GM12891 (cell line): ENCODE measurements around the gene CADM1.

ENCODE experiments used
- DNase-seq: peaks from one replicate; pipeline ENCODE4 v3.0.0; 2011; ENCODE audit warnings: low spot score; ENCODE audit not compliant: insufficient read length
- FAIRE-seq: peaks from 2 replicates; lab custom pipeline; 2011; peaks lifted over from hg19 to GRCh38; lab: Jason Lieb, UNC
- PAX5 ChIP-seq: IDR thresholded peaks from 2 replicates; pipeline ENCODE4 v1.6.1; 2011; ENCODE audit warnings: low read length, moderate library complexity, mild to moderate bottlenecking; ENCODE audit not compliant: insufficient read depth, severe bottlenecking
- POLR2A ChIP-seq: IDR thresholded peaks from 2 replicates; pipeline ENCODE4 v1.6.1; 2011; ENCODE audit warnings: low read depth, low read length, control low read depth
- POLR2AphosphoS5 ChIP-seq: IDR thresholded peaks from 2 replicates; pipeline ENCODE4 v1.6.1; 2011; ENCODE audit warnings: low read depth, low read length, control low read depth
- POU2F2 ChIP-seq: IDR thresholded peaks from 2 replicates; pipeline ENCODE4 v1.6.1; 2011; ENCODE audit warnings: low read depth, mild to moderate bottlenecking, control low read depth, low read length, moderate library complexity
- SPI1 ChIP-seq: IDR thresholded peaks from 2 replicates; pipeline ENCODE4 v1.6.1; 2011; ENCODE audit warnings: low read depth, low read length, control low read depth
- TAF1 ChIP-seq: IDR thresholded peaks from 2 replicates; pipeline ENCODE4 v1.6.1; 2011; ENCODE audit warnings: low read depth, low read length, control low read depth

CADM1 gene

GRCh38 chr11:115366826-115367225, 137.4 kb downstream of the CADM1 start:
- no peak for DNase-seq
- no peak for FAIRE-seq
- TF ChIP-seq POLR2AphosphoS5, result no peak
- no peak for TF ChIP-seq SPI1

DNA sequence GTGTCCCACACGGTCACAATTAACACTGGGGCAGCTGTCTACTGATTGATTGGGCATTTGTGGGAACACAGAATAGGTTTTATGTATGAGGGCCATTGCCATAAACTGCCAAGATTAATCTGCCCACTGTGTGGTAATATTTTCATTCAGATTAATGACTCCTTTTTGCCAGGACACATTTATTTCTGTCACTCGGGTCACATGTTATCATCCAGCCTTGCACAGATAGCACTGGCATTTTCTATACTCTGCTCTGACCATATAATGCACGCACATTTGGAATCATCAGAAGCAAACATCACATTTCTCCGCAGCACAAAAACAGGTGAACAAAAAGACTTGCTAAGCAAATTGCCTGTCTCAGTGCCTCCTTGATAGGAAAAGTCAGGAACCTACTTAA, 138.3 kb downstream of the CADM1 start:
- TF ChIP-seq POLR2A, result no peak
- no peak for TF ChIP-seq POLR2AphosphoS5
- no peak for TF ChIP-seq TAF1
- no peak for TF ChIP-seq PAX5
- TF ChIP-seq POU2F2, result no peak
- TF ChIP-seq SPI1, result no peak
- FAIRE-seq, result no peak

GRCh38 chr11:115364896-115365295, 139.3 kb downstream of the CADM1 start:
- no peak for FAIRE-seq
- TF ChIP-seq PAX5, result no peak
- TF ChIP-seq POLR2A, result no peak
- TF ChIP-seq POLR2AphosphoS5, result no peak
- no peak for DNase-seq

More for the DNA sequence above, 138.3 kb downstream of the CADM1 start:
- DNase-seq, result no peak

- TF ChIP-seq SPI1, result no peak
- FAIRE-seq, result no peak
- DNase-seq, result no peak
Measured at GRCh38 chr11:115363921-115364320, 140.3 kb downstream of the CADM1 start.

DNA sequence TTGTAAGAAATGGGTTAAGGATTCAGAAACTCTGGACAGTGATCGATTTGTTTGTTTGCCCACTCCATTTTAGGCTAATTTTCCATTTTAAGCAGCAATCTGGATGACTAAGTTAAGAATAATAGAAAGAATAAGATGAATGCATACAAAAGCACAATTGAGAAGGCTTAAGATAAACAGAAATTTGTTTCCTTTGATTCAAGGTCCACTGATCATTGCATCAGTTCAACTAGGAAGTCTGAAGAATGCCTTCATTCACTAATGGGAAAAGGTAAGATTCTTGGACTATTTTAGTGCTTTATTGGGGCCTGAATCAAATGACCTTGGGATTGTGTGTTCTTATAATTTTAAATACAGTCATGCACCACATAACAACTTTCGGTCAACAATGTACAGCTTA, 140.8 kb downstream of the CADM1 start:
- DNase-seq, result no peak
- FAIRE-seq, result no peak

GRCh38 chr11:115362997-115363396, 141.2 kb downstream of the CADM1 start:
- TF ChIP-seq POLR2A, result no peak
- no peak for TF ChIP-seq SPI1
- no peak for TF ChIP-seq TAF1
- no peak for TF ChIP-seq PAX5
- no peak for TF ChIP-seq POLR2AphosphoS5
- no peak for TF ChIP-seq POU2F2
- no peak for DNase-seq
- no peak for FAIRE-seq

More for the DNA sequence above, 140.8 kb downstream of the CADM1 start:
- TF ChIP-seq POLR2A, result no peak
- TF ChIP-seq POU2F2, result no peak
- no peak for TF ChIP-seq POLR2AphosphoS5
- no peak for TF ChIP-seq PAX5
- no peak for TF ChIP-seq TAF1
- no peak for TF ChIP-seq SPI1

DNA sequence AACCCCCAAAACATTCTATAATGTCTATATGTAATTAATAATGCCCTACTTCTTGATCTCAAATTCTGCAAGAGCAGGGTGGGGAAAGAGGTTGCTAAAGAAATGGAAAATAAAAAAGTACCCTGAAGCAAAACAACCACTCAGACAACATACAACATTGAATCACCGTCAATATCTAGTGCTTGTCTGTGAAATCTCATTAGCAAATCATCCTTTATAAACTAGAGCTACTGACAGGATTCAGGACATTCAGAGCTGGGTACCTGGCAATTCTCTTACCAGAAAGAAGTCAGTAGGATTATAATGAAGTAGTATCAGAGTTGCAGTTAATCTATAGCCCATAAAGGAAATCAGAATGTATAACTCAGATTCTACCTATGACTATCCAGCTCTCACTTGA, 143.2 kb downstream of the CADM1 start:
- TF ChIP-seq POLR2AphosphoS5 (no peak), TAF1 (no peak), POLR2A (no peak), SPI1 (no peak), POU2F2 (no peak), PAX5 (no peak)
- no peak for FAIRE-seq
- DNase-seq, result no peak

GRCh38 chr11:115360186-115360824, 143.9 kb downstream of the CADM1 start:
- FAIRE-seq (no peak), DNase-seq (no peak)
- no peak for TF ChIP-seq PAX5
- no peak for TF ChIP-seq SPI1
- TF ChIP-seq POU2F2, result no peak
- TF ChIP-seq POLR2A, result no peak
- no peak for TF ChIP-seq TAF1
- TF ChIP-seq POLR2AphosphoS5, result no peak

DNA sequence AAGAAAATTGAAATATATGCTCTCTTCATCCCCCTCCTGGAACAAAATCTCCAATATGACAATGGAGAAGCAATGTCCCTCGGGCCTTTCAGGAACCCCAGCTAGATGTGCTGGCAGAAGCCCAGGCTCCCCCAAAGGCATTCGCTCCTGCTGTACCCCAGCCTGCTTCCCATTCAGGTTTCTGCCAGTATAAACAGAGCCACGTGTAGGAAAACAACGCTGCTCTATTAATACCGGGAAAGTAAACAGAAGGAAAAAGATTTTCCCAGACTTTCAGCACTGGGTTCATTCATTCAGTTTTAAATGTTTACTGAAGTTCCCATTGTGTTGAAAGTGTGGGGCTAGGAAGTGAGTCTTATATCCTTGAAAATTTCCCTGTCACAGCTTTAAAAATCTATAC, 147.1 kb downstream of the CADM1 start:
- no peak for FAIRE-seq
- TF ChIP-seq SPI1 (no peak), POLR2AphosphoS5 (no peak), TAF1 (no peak), POU2F2 (no peak), POLR2A (no peak), PAX5 (no peak)
- no peak for DNase-seq

DNA sequence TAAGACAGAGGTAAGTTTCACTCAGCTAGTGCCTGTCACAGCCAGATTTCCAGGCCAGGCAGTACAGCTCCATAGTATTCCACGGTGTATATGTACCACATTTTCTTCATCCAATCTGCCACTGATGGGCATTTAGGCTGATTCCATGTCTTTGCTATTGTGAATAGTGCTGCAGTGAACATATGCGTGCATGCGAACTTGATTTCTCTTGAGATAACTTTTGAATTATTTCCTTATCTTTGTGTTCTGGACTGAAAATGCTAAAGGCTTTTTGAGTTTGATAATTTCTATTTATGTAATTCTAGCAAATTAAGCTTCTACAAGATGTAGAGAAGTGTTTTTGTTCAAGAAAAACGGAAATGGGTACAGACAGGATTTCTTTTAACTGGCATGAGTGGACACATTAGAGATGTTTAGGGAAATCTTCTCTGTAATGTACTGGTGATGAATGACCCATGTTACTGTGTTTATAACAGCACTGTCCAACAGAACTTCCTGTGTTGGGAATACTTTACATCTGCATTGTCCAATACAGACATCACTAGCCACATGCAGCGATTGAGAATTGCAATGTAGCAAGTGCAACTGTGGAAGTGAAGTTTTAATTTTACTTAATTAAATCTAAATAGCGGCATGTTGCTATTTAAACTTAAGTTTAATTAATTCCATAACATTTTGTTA, 151.3 kb downstream of the CADM1 start:
- TF ChIP-seq POU2F2, result no peak
- no peak for TF ChIP-seq PAX5
- no peak for TF ChIP-seq POLR2A
- no peak for TF ChIP-seq SPI1
- TF ChIP-seq TAF1, result no peak
- no peak for TF ChIP-seq POLR2AphosphoS5
- no peak for DNase-seq
- FAIRE-seq, result no peak

GRCh38 chr11:115349335-115350017, 154.7 kb downstream of the CADM1 start:
- FAIRE-seq, result no peak
- no peak for DNase-seq
- TF ChIP-seq POLR2A (no peak), TAF1 (no peak), POLR2AphosphoS5 (no peak), SPI1 (no peak), POU2F2 (no peak), PAX5 (no peak)
